Neural cell (in vitro differentiated cells): Measurements from ENCODE around the gene ST6GALNAC3. TPM values are rescaled to one million over a fixed set of nuclear protein-coding genes. Genes with fewer than 3 reads are reported as not detected.

Experiments used
- H2AFZ ChIP-seq: fragments of 200-600, 300-800 bp; sonication (generic), shearing (Covaris generic); 2 replicates; pipeline ENCODE4 v1.6.0; 2014; ENCODE audit warnings: low read depth, mild to moderate bottlenecking, antibody characterized with exemption, low read length, moderate library complexity
- H3F3A ChIP-seq: fragments of 200-600 bp; shearing (Covaris generic); 2 replicates; pipeline ENCODE4 v1.6.1; 2016; ENCODE audit warnings: mild to moderate bottlenecking, moderate library complexity, mixed read lengths, antibody characterized with exemption, low read length; ENCODE audit not compliant: insufficient read depth, poor library complexity, severe bottlenecking
- H3K27ac ChIP-seq: fragments of 200-600, 300-800 bp; sonication (generic), shearing (Covaris generic); 2 replicates; pipeline ENCODE4 v1.5.1; 2014; ENCODE audit warnings: mild to moderate bottlenecking, low read length, moderate library complexity
- H3K27me3 ChIP-seq: fragments of 300-800, 200-600 bp; sonication (generic), shearing (Covaris generic); 2 replicates; pipeline ENCODE4 v1.6.0; 2014; ENCODE audit warnings: mild to moderate bottlenecking, low read depth, low read length, moderate library complexity; ENCODE audit not compliant: insufficient read depth
- H3K36me3 ChIP-seq: fragments of 300-800, 200-600 bp; sonication (generic), shearing (Covaris generic); 2 replicates; pipeline ENCODE4 v1.5.1; 2014; ENCODE audit warnings: mild to moderate bottlenecking, antibody characterized with exemption, low read length, moderate library complexity; ENCODE audit not compliant: insufficient read depth
- H3K4me2 ChIP-seq: fragments of 300-800, 200-600 bp; sonication (generic), shearing (Covaris generic); 2 replicates; pipeline ENCODE4 v1.6.0; 2014; ENCODE audit warnings: mild to moderate bottlenecking, low read length
- H3K4me3 ChIP-seq: fragments of 300-800, 200-600 bp; sonication (generic), shearing (Covaris generic); 2 replicates; pipeline ENCODE4 v1.5.1; 2014; ENCODE audit warnings: mild to moderate bottlenecking, low read length, moderate library complexity
- H3K79me2 ChIP-seq: fragments of 200-600 bp; shearing (Covaris generic); replicated peaks from 2 replicates; pipeline ENCODE4 v1.6.0; 2014; ENCODE audit warnings: mild to moderate bottlenecking, low read length, moderate library complexity; ENCODE audit not compliant: insufficient read depth
- H3K9ac ChIP-seq: fragments of 300-800, 200-600 bp; sonication (generic), shearing (Covaris generic); 2 replicates; pipeline ENCODE4 v1.6.1; 2016; ENCODE audit warnings: mild to moderate bottlenecking, low read length, mixed read lengths
- H3K9me2 ChIP-seq: fragments of 200-600 bp; shearing (Covaris generic); 2 replicates; pipeline ENCODE4 v1.6.1; 2016; ENCODE audit warnings: mild to moderate bottlenecking, low read length, mixed read lengths; ENCODE audit not compliant: insufficient read depth
- H3K9me3 ChIP-seq: fragments of 200-600, 300-800 bp; sonication (generic), shearing (Covaris generic); 2 replicates; pipeline ENCODE4 v1.6.1; 2016; ENCODE audit warnings: mild to moderate bottlenecking, mixed run types, low read length, moderate library complexity, mixed read lengths
- H4K20me1 ChIP-seq: fragments of 200-600 bp; shearing (Covaris generic); 2 replicates; pipeline ENCODE4 v1.6.1; 2016; ENCODE audit warnings: mild to moderate bottlenecking, mixed run types; ENCODE audit not compliant: insufficient read depth
- CTCF ChIP-seq: fragments of 450-650 bp; IDR thresholded peaks from 2 replicates; pipeline ENCODE4 v1.5.1; 2014; ENCODE audit warnings: antibody characterized with exemption, mild to moderate bottlenecking, moderate library complexity; ENCODE audit not compliant: poor library complexity, severe bottlenecking
- EP300 ChIP-seq: fragments of 450-650 bp; conservative IDR thresholded peaks from 2 replicates; pipeline ENCODE4 v1.6.1; 2014; ENCODE audit warnings: antibody characterized with exemption, mild to moderate bottlenecking, moderate library complexity; ENCODE audit not compliant: poor library complexity, severe bottlenecking
- EZH2 ChIP-seq: fragments of 200-600, 300-800 bp; shearing (Covaris generic), sonication (generic); IDR thresholded peaks from 2 replicates; pipeline ENCODE4 v1.6.1; 2014; ENCODE audit warnings: antibody characterized with exemption, low read length, borderline replicate concordance, mild to moderate bottlenecking; ENCODE audit not compliant: insufficient read depth, poor library complexity, severe bottlenecking
- MXI1 ChIP-seq: fragments of 450-650 bp; conservative IDR thresholded peaks from 2 replicates; pipeline ENCODE4 v1.6.1; 2014; ENCODE audit warnings: antibody characterized with exemption, mild to moderate bottlenecking; ENCODE audit not compliant: poor library complexity, severe bottlenecking
- POLR2AphosphoS5 ChIP-seq: IDR thresholded peaks from 2 replicates; pipeline ENCODE4 v1.6.1; 2012
- RAD21 ChIP-seq: fragments of 450-650 bp; conservative IDR thresholded peaks from 2 replicates; pipeline ENCODE4 v1.6.1; 2014; ENCODE audit warnings: antibody characterized with exemption, mild to moderate bottlenecking, moderate library complexity
- REST ChIP-seq: IDR thresholded peaks from 2 replicates; pipeline ENCODE4 v1.6.1; 2012; ENCODE audit warnings: borderline replicate concordance
- SMC3 ChIP-seq: fragments of 450-650 bp; conservative IDR thresholded peaks from 2 replicates; pipeline ENCODE4 v1.6.1; 2014; ENCODE audit warnings: antibody characterized with exemption, mild to moderate bottlenecking, moderate library complexity; ENCODE audit not compliant: poor library complexity
- TAF1 ChIP-seq: IDR thresholded peaks from 2 replicates; pipeline ENCODE4 v1.6.1; 2012; ENCODE audit warnings: low read depth
- polyA plus RNA-seq: library from polyadenylated mRNA; depleted of rRNA; stranded (reverse); fragments of >200 nt; gene quantifications from 2 replicates; pipeline ENCODE4 v1.2.3, GENCODE V29; 2014

Gene ST6GALNAC3
- polyA plus RNA-seq, 1 donor from 2014 or later = 3.6 TPM

GRCh38 chr1:76496871-76497270 lies 422.3 kb downstream of the ST6GALNAC3 start:
- H3K27me3 ChIP-seq = no peaks in the 10 kb centered on the region
- H3K27ac ChIP-seq = no peak overlapping the region

GRCh38 chr1:76500116-76500515 lies 425.6 kb downstream of the ST6GALNAC3 start:
- H3K4me3 ChIP-seq = no peak overlapping the region
- H4K20me1 ChIP-seq = no peaks in the 10 kb centered on the region
- no peaks in the 10 kb centered on the region for H3K79me2 ChIP-seq
- H3K9me2 ChIP-seq = no peaks in the 10 kb centered on the region
- no peak overlapping the region for H3K9ac ChIP-seq
- H2AFZ ChIP-seq = no peak overlapping the region
- H3K4me2 ChIP-seq = no peak overlapping the region
- H3F3A ChIP-seq = no peaks in the 10 kb centered on the region
- H3K9me3 ChIP-seq = no peaks in the 10 kb centered on the region
- H3K27ac ChIP-seq = no peak overlapping the region
- no peaks in the 10 kb centered on the region for H3K27me3 ChIP-seq
- no peaks in the 10 kb centered on the region for H3K36me3 ChIP-seq
- no peak for TF ChIP-seq EZH2
- TF ChIP-seq TAF1 = no peak
- no peak for TF ChIP-seq CTCF
- TF ChIP-seq EP300 = no peak
- TF ChIP-seq MXI1 = no peak
- TF ChIP-seq POLR2AphosphoS5 = no peak
- no peak for TF ChIP-seq REST

More at GRCh38 chr1:76496871-76497270, 422.3 kb downstream of the ST6GALNAC3 start:
- Histone ChIP-seq H3K4me3 (no peak overlapping the region), H3K9ac (no peak overlapping the region), H3K9me2 (no peaks in the 10 kb centered on the region), H3K4me2 (no peak overlapping the region), H3K9me3 (no peaks in the 10 kb centered on the region), H3K36me3 (no peaks in the 10 kb centered on the region), H4K20me1 (no peaks in the 10 kb centered on the region), H3F3A (no peaks in the 10 kb centered on the region), H2AFZ (no peak overlapping the region), H3K79me2 (no peaks in the 10 kb centered on the region)
- TF ChIP-seq RAD21 (no peak), CTCF (no peak), SMC3 (no peak), EP300 (no peak), REST (no peak), MXI1 (no peak), TAF1 (no peak)
